PFSK-1 (cell line): ENCODE results near the gene SAMM50.

ENCODE experiments used
- POLR2AphosphoS5 ChIP-seq: IDR thresholded peaks from 2 replicates; pipeline ENCODE4 v1.6.1; 2012; ENCODE audit warnings: low read depth, mild to moderate bottlenecking, control low read depth, low read length, moderate library complexity
- SIN3A ChIP-seq: IDR thresholded peaks from 2 replicates; pipeline ENCODE4 v1.6.1; 2012; ENCODE audit warnings: mild to moderate bottlenecking, low read length, moderate library complexity, borderline replicate concordance; ENCODE audit not compliant: insufficient read depth
- TAF1 ChIP-seq: IDR thresholded peaks from 2 replicates; pipeline ENCODE4 v1.6.1; 2012; ENCODE audit warnings: low read length, control low read depth, borderline replicate concordance; ENCODE audit not compliant: insufficient read depth

DNA sequence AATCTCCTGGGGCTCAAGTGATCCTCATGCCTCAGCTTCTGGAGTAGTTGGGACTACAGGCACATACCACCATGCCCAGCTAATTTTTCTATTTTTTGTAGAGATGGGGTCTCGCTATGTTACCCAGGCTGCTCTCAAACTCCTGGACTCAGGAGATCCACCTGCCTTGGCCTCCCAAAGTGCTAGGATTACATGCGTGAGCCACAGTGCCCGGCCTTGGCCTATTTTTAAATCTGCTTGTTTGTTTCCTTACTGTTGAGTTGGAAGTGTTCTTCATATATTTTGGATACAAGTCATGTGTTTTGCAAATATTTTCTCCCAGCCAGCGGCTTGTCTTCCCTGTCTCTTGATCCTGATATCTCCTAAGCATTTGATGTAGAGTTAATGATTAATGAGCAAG lies 73.8 kb downstream of the SAMM50 start:
- TF ChIP-seq POLR2AphosphoS5 (no peak), TAF1 (no peak), SIN3A (no peak)
